Activated CD8-positive, alpha-beta T cell treated with anti-CD3 and anti-CD28 coated beads, Interleukin-2, amount 10 ng/mL, durations not matched to agents 7 days and 5 days (primary cell): ENCODE data around the gene YIPF5. TPM values are rescaled to one million over a fixed set of nuclear protein-coding genes. Genes with fewer than 3 reads are reported as not detected.

Experiments used
- ATAC-seq: fragments of 150-1000 bp; cut with Tn5 transposase; one replicate; pipeline ENCODE4 v1.10.0; 2021; ENCODE audit warnings: moderate library complexity
- CTCF ChIA-PET: fragments of 350-600 bp; sonication (Branson Sonifier 250); formaldehyde crosslinking; loops from one replicate; lab custom pipeline; 2021; ENCODE audit warnings: antibody characterized with exemption; lab: Charles Lee
- POLR2A ChIA-PET: fragments of 350-600 bp; sonication (Branson Sonifier 250); formaldehyde crosslinking; loops from one replicate; lab custom pipeline; 2021; ENCODE audit warnings: antibody characterized with exemption; lab: Charles Lee
- DNase-seq: peaks from one replicate; pipeline ENCODE4 v3.0.0-alpha.2; 2020
- H3K27ac Mint-ChIP-seq: one replicate; pipeline ENCODE4 v1.8.0; 2021; ENCODE audit warnings: mild to moderate bottlenecking, mixed read lengths
- H3K27me3 Mint-ChIP-seq: one replicate; pipeline ENCODE4 v1.8.0; 2021; ENCODE audit warnings: low read depth, mixed read lengths
- H3K36me3 Mint-ChIP-seq: one replicate; pipeline ENCODE4 v1.8.0; 2021; ENCODE audit warnings: low read depth, mixed read lengths
- H3K4me1 Mint-ChIP-seq: one replicate; pipeline ENCODE4 v1.8.0; 2021; ENCODE audit warnings: low read depth, mixed read lengths
- H3K4me3 Mint-ChIP-seq: one replicate; pipeline ENCODE4 v1.8.0; 2021; ENCODE audit warnings: mild to moderate bottlenecking, mixed read lengths
- H3K9me3 Mint-ChIP-seq: one replicate; pipeline ENCODE4 v1.8.0; 2022; ENCODE audit warnings: mixed read lengths; ENCODE audit not compliant: insufficient read depth
- total RNA-seq, 2 experiments: library from RNA; stranded (reverse); gene quantifications; one replicate each; pipeline ENCODE4 v1.2.3, GENCODE V29; 2021

Gene YIPF5
- total RNA-seq, 2 experiments from 2014 or later, result 35.2 to 38.1 TPM

- POLR2A ChIA-PET, result no interaction called here
- Mint-ChIP-seq H3K36me3 (no peaks in the 10 kb centered on the region), H3K27me3 (peaks cover 15% of the 10 kb centered on the region), H3K9me3 (no peaks in the 10 kb centered on the region), H3K4me3 (no peak overlapping the region), H3K4me1 (peaks cover 2% of the 10 kb centered on the region), H3K27ac (no peak overlapping the region)
- peak; percentile 80 for ATAC-seq
- no peak for DNase-seq
- CTCF ChIA-PET, result interaction anchor here (0.7 to 4.9 kb wide), 9 partner anchors 9 to 178 kb away, joined by 3 to 17 read pairs (median 5); partner anchors contain the start of genes KCTD16 and YIPF5
These were observed 28.2 kb downstream of the YIPF5 start for GRCh38 chr5:144142139-144142823.

- Mint-ChIP-seq H3K4me3 (no peak overlapping the region), H3K36me3 (no peaks in the 10 kb centered on the region), H3K27me3 (peaks cover 15% of the 10 kb centered on the region), H3K4me1 (peaks cover 2% of the 10 kb centered on the region), H3K27ac (no peak overlapping the region), H3K9me3 (no peaks in the 10 kb centered on the region)
- no peak for ATAC-seq
- ChIA-PET CTCF (interaction anchor here (2.5 to 4.9 kb wide), 2 partner anchors 9 to 50 kb away, joined by 7 to 17 read pairs; no protein-coding TSS in a partner anchor), POLR2A (no interaction called here)
- DNase-seq, result no peak
These were observed 28.9 kb downstream of the YIPF5 start for GRCh38 chr5:144141585-144141984.

- ATAC-seq (no peak), DNase-seq (no peak)
- H3K27ac Mint-ChIP-seq, result no peak overlapping the region
- H3K36me3 Mint-ChIP-seq, result no peaks in the 10 kb centered on the region
- CTCF ChIA-PET, result interaction anchor here (0.7 to 4.9 kb wide), 3 partner anchors 8 to 1025 kb away, joined by 3 to 17 read pairs (median 3); no protein-coding TSS in a partner anchor
- peaks cover 2% of the 10 kb centered on the region for H3K4me1 Mint-ChIP-seq
- H3K4me3 Mint-ChIP-seq, result no peak overlapping the region
- peaks cover 15% of the 10 kb centered on the region for H3K27me3 Mint-ChIP-seq
- POLR2A ChIA-PET, result no interaction called here
- no peaks in the 10 kb centered on the region for H3K9me3 Mint-ChIP-seq
These were observed 30.9 kb downstream of the YIPF5 start for GRCh38 chr5:144139586-144139985.

- Mint-ChIP-seq H3K9me3 (no peaks in the 10 kb centered on the region), H3K4me1 (no peaks in the 10 kb centered on the region), H3K27ac (no peak overlapping the region), H3K27me3 (peaks cover 9% of the 10 kb centered on the region), H3K4me3 (no peak overlapping the region), H3K36me3 (no peaks in the 10 kb centered on the region)
- ChIA-PET CTCF (interaction anchor here (0.7 kb wide), 1 partner anchor 58 kb away, joined by 3 read pairs; no protein-coding TSS in a partner anchor), POLR2A (no interaction called here)
- DNase-seq (no peak), ATAC-seq (no peak)
These were observed 35.2 kb downstream of the YIPF5 start for GRCh38 chr5:144135113-144135762.

- ChIA-PET CTCF (no interaction called here), POLR2A (interaction anchor here (1.2 kb wide), 1 partner anchor 13 kb away, joined by 3 read pairs; no protein-coding TSS in a partner anchor)
- Mint-ChIP-seq H3K4me3 (no peak overlapping the region), H3K9me3 (no peaks in the 10 kb centered on the region), H3K36me3 (no peaks in the 10 kb centered on the region), H3K27ac (no peak overlapping the region), H3K4me1 (no peaks in the 10 kb centered on the region), H3K27me3 (peaks cover 9% of the 10 kb centered on the region)
- no peak for ATAC-seq
- DNase-seq, result no peak
These were observed 36.1 kb downstream of the YIPF5 start for GRCh38 chr5:144134194-144134826.

GRCh38 chr5:144133050-144133633 lies 37.3 kb downstream of the YIPF5 start:
- CTCF ChIA-PET, result interaction anchor here (1.3 to 1.5 kb wide), 2 partner anchors 9 to 15 kb away, joined by 3 to 7 read pairs; no protein-coding TSS in a partner anchor
- Mint-ChIP-seq H3K9me3 (no peaks in the 10 kb centered on the region), H3K4me1 (no peaks in the 10 kb centered on the region), H3K27me3 (peaks cover 5% of the 10 kb centered on the region), H3K4me3 (no peak overlapping the region), H3K36me3 (no peaks in the 10 kb centered on the region), H3K27ac (no peak overlapping the region)
- no peak for ATAC-seq
- POLR2A ChIA-PET, result interaction anchor here (1.2 kb wide), 1 partner anchor 15 kb away, joined by 3 read pairs; no protein-coding TSS in a partner anchor
- DNase-seq, result no peak

GRCh38 chr5:144131261-144131660 lies 39.2 kb downstream of the YIPF5 start:
- Mint-ChIP-seq H3K36me3 (no peaks in the 10 kb centered on the region), H3K27me3 (peaks cover 4% of the 10 kb centered on the region), H3K9me3 (no peaks in the 10 kb centered on the region), H3K4me1 (no peaks in the 10 kb centered on the region), H3K4me3 (no peak overlapping the region), H3K27ac (no peak overlapping the region)
- CTCF ChIA-PET, result no interaction called here
- POLR2A ChIA-PET, result no interaction called here
- DNase-seq (no peak), ATAC-seq (no peak)

GRCh38 chr5:144130306-144130705 lies 40.2 kb downstream of the YIPF5 start:
- Mint-ChIP-seq H3K4me1 (no peaks in the 10 kb centered on the region), H3K27me3 (peaks cover 4% of the 10 kb centered on the region), H3K9me3 (no peaks in the 10 kb centered on the region), H3K27ac (no peak overlapping the region), H3K36me3 (no peaks in the 10 kb centered on the region), H3K4me3 (no peak overlapping the region)
- CTCF ChIA-PET, result no interaction called here
- POLR2A ChIA-PET, result no interaction called here
- ATAC-seq, result no peak
- no peak for DNase-seq

GRCh38 chr5:144128844-144129243 lies 41.6 kb downstream of the YIPF5 start:
- Mint-ChIP-seq H3K4me3 (no peak overlapping the region), H3K36me3 (no peaks in the 10 kb centered on the region), H3K27me3 (peaks cover 4% of the 10 kb centered on the region), H3K27ac (no peak overlapping the region), H3K9me3 (no peaks in the 10 kb centered on the region), H3K4me1 (no peaks in the 10 kb centered on the region)
- ChIA-PET CTCF (interaction anchor here (1.4 kb wide), 1 partner anchor 14 kb away, joined by 3 read pairs; no protein-coding TSS in a partner anchor), POLR2A (no interaction called here)
- DNase-seq (no peak), ATAC-seq (no peak)

GRCh38 chr5:144126707-144127106 lies 43.8 kb downstream of the YIPF5 start:
- Mint-ChIP-seq H3K27ac (no peak overlapping the region), H3K27me3 (peaks cover 4% of the 10 kb centered on the region), H3K9me3 (no peaks in the 10 kb centered on the region), H3K36me3 (no peaks in the 10 kb centered on the region), H3K4me1 (no peaks in the 10 kb centered on the region), H3K4me3 (no peak overlapping the region)
- ChIA-PET POLR2A (no interaction called here), CTCF (interaction anchor here (1.4 to 1.6 kb wide), 2 partner anchors 16 to 65 kb away, joined by 3 to 4 read pairs; no protein-coding TSS in a partner anchor)
- DNase-seq, result no peak
- ATAC-seq, result no peak

- Mint-ChIP-seq H3K27me3 (peaks cover 1% of the 10 kb centered on the region), H3K4me3 (no peak overlapping the region), H3K36me3 (no peaks in the 10 kb centered on the region), H3K27ac (no peak overlapping the region), H3K9me3 (no peaks in the 10 kb centered on the region), H3K4me1 (no peaks in the 10 kb centered on the region)
- no peak for DNase-seq
- POLR2A ChIA-PET, result no interaction called here
- no peak for ATAC-seq
- CTCF ChIA-PET, result no interaction called here
These were observed 45.2 kb downstream of the YIPF5 start for GRCh38 chr5:144125163-144125726.
